Measurements from ENCODE around the gene IHH. TPM values are rescaled to one million over a fixed set of nuclear protein-coding genes. Genes with fewer than 3 reads are reported as not detected.

Gene IHH
- total RNA-seq, 1 donor from 2014 or later = not detected

DNA sequence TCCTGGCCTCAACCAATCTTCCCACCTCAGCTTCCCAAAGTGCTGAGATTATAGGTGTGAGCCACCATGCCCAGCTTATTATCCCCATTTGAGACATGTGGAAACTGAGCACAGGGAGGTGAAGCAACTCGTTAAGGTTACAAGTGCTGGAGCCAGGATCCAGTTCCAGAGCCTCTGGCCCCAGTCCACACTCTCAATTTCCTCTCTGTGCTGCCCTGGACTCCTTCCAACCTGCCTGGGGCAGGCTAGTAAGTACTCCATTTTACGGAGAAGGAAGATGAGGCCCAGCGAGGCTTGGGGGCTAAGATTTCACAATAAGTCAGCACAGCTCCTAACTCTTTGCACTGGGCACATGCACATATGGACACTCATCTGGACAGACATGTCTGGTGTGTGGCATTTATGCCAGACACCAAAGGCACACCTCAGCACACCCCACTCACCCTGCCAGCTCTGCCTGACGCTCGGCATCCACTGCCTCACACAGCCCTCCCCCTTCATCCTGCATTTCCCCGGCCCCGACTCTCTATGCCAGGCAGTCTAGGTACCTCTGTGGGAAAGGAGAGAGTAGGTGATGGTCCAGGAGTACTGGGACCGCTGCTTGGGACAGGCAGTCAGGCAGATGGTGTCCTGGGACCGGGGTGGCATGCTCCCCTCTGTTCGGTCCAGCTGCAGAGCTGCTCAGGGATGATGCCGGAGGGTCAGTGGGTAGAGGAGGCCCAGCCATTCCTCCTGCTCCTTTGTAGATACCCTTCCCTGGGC lies 39.9 kb downstream of the IHH start:
- no peak for DNase-seq (ENCODE audit: low read depth)

GRCh38 chr2:219019436-219019835 lies 41.3 kb downstream of the IHH start:
- DNase-seq (ENCODE audit: low read depth) = no peak

GRCh38 chr2:219018726-219019125 lies 42.0 kb downstream of the IHH start:
- DNase-seq (ENCODE audit: low read depth) = no peak

DNA sequence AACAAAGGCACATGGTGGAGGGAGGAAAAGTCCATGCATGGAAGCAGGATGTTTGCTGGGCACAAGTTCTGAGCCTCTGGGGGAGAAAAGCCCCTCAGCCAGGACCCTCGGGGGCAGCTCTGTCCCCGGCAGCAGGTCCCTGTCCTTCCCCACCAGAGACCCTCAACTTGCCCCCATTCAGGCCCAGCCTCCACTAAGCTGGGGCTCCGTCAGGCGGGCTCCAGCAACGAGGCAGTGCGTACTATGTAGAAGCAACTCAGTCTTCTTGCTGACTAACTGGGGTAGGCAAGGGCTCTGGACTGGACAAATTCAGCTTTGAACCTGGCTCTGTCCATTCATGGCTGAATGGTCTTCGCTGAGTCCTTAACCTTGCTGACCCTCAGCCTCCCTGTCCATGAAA lies 42.4 kb downstream of the IHH start:
- no peak for DNase-seq (ENCODE audit: low read depth)

- no peak for DNase-seq (ENCODE audit: low read depth)
Measured at GRCh38 chr2:219017201-219017931, 43.4 kb downstream of the IHH start.

GRCh38 chr2:219016721-219017120 lies 44.0 kb downstream of the IHH start:
- no peak for DNase-seq (ENCODE audit: low read depth)

DNA sequence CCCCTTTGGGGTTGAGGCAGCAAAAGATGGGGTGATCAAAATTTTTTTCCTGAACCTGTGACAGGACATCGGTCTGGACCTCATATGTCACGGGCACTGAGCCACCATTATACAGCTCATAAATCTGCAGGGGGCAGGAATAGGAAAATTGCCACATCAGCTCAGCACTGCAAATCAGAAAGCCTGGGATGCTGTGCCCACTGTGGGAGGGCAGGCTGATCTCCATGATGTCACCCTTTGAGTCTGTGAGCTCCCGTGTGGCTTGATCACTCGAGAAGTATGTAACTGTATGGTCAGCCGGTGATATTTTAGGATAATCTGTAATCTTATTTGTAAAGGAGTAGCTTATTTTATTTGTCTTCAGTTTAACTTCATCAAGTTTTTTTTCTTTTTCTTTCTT lies 49.8 kb downstream of the IHH start:
- DNase-seq (ENCODE audit: low read depth) = peak; percentile 18

GRCh38 chr2:219010162-219010756 lies 50.5 kb downstream of the IHH start:
- DNase-seq (ENCODE audit: low read depth) = no peak

DNA sequence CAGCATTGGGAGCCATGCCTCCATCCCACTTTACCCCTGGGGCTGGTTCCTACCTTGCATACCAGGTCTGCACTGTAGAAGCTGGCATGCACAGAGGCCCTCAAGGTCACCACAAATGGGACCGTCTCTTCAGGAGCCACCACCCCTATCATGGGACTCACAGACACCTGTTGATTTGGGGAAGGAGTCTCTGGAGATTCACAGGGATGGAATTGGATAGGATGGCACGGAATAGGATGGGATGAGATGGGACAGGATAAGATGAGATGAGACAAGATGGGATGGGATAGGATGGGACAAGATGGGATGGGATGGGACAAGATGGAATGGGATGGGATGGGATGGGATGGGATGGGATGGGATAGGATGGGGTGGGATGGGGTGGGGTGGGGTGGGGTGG lies 51.4 kb downstream of the IHH start:
- DNase-seq (ENCODE audit: low read depth) = no peak

MicroRNAs encoded within 50 kb of the gene (microRNA counts, 767-probe panel; counts per million panel counts)
- microRNA hsa-miR-3131 = not detected

Small RNA genes within 50 kb of the gene (microRNA-seq; reads per million reads assigned to microRNA genes)
- gene MIR3131 = not detected

Other genes starting within 250 kb of the IHH start
- 49.9 and 65.9 TPM in 2 replicates for gene PRKAG3, start 229.1 kb downstream of the IHH start, total RNA-seq
- 0.31 and 0.37 TPM in 2 replicates for gene WNT6, start 201.1 kb downstream of the IHH start, total RNA-seq
- 18.8 and 63.4 TPM in 2 replicates for gene WNT10A, start 180.1 kb downstream of the IHH start, total RNA-seq
- 0.45 and 0.47 TPM in 2 replicates for gene CDK5R2, start 101.3 kb downstream of the IHH start, total RNA-seq
- gene FEV, start 75.7 kb downstream of the IHH start, total RNA-seq = not detected in 2 replicates
- gene CRYBA2, start 67.5 kb downstream of the IHH start, total RNA-seq = not detected in 2 replicates
- 0.05 TPM in 1 of 2 replicates, not detected in the other for gene CFAP65, start 19.4 kb downstream of the IHH start, total RNA-seq
- gene NHEJ1, start 99.9 kb upstream of the IHH start, total RNA-seq = 13.6 and 14.3 TPM in 2 replicates
- 0.26 TPM in 1 of 2 replicates, not detected in the other for gene SLC23A3, start 109.1 kb upstream of the IHH start, total RNA-seq
- gene CNPPD1, start 116.0 kb upstream of the IHH start, total RNA-seq = 28.9 and 35.2 TPM in 2 replicates
- 68.9 and 76.6 TPM in 2 replicates for gene RETREG2, start 117.4 kb upstream of the IHH start, total RNA-seq
- gene ZFAND2B, start 145.9 kb upstream of the IHH start, total RNA-seq = 43.0 and 50.1 TPM in 2 replicates
- gene ABCB6, start 158.0 kb upstream of the IHH start, total RNA-seq = 29.7 and 46.2 TPM in 2 replicates
- gene ATG9A, start 168.7 kb upstream of the IHH start, total RNA-seq = 97.6 and 108 TPM in 2 replicates
- gene ANKZF1, start 168.9 kb upstream of the IHH start, total RNA-seq = 27.9 and 36.4 TPM in 2 replicates
- gene GLB1L, start 184.5 kb upstream of the IHH start, total RNA-seq = 3.5 and 4.6 TPM in 2 replicates
- 18.3 and 19.4 TPM in 2 replicates for gene STK16, start 184.6 kb upstream of the IHH start, total RNA-seq
- 0.11 TPM in 1 of 2 replicates, not detected in the other for gene TUBA4B, start 192.3 kb upstream of the IHH start, total RNA-seq
- gene TUBA4A, start 193.0 kb upstream of the IHH start, total RNA-seq = 120 and 128 TPM in 2 replicates
- gene DNAJB2, start 218.4 kb upstream of the IHH start, total RNA-seq = 40.1 and 80.0 TPM in 2 replicates
- 0.24 and 0.68 TPM in 2 replicates for gene PTPRN, start 248.5 kb upstream of the IHH start, total RNA-seq